Measurements from ENCODE around the gene HCN3. TPM values are rescaled to one million over a fixed set of nuclear protein-coding genes. Genes with fewer than 3 reads are reported as not detected.
A peak's percentile ranks its signal among the peaks of the same experiment; 100 is the strongest.

Gene HCN3
- total and polyA plus RNA-seq, 2 of the 8 experiments (the other 6 are each of a cell fraction or from before 2014, with no cell fraction given) = 6.4 to 7.3 TPM

- Histone ChIP-seq H3K4me1 (replicated peaks in 1 of 4; ENCODE audit: control insufficient read depth in 3 of 4, insufficient read depth in 4 of 4, low read length in 3 of 4) (peaks cover 6 to 19% (median 12%) of the 10 kb centered on the region in 4 experiments; a peak in 6 of 7 replicates), H2BK15ac (ENCODE audit: low read length) (no peak overlapping the region), H3K23ac (ENCODE audit: insufficient read length) (no peak overlapping the region), H3K23me2 (ENCODE audit: low read depth, low read length) (peaks cover 16% of the 10 kb centered on the region; the same call in 1 of the 2 replicates), H3K4me2 (ENCODE audit: insufficient read depth in 1 of 2, low read depth in 2 of 2, low read length in 2 of 2) (peak overlapping the region in 1 of 2 experiments; percentile 73; a peak in 1 of 4 replicates), H3K9ac (replicated peaks in 1 of 4; ENCODE audit: extremely low read depth in 1 of 4, low read depth in 3 of 4, low read length in 3 of 4) (no peak overlapping the region), H2BK120ac (replicated peaks; ENCODE audit: low read depth, low read length) (no peak overlapping the region), H2AFZ (ENCODE audit: low read length) (no peak overlapping the region), H4K91ac (replicated peaks; ENCODE audit: insufficient read length, low read length) (no peak overlapping the region), H3K9me3 (ENCODE audit: insufficient read depth in 2 of 2, low read depth in 1 of 2, low read length in 1 of 2) (no peaks in the 10 kb centered on the region), H3K4ac (replicated peaks; ENCODE audit: insufficient read length, low read depth, low read length) (no peak overlapping the region), H3K27ac (ENCODE audit: low read depth, low read length) (no peak overlapping the region), H4K5ac (ENCODE audit: insufficient read length, low read depth, low read length) (no peak overlapping the region), H4K8ac (ENCODE audit: extremely low read depth, insufficient read depth, low read length) (no peak overlapping the region), H2BK5ac (ENCODE audit: low read depth, low read length) (no peak overlapping the region), H2BK20ac (ENCODE audit: low read length) (no peak overlapping the region), H4K20me1 (replicated peaks in 1 of 2; ENCODE audit: control insufficient read depth in 1 of 2, insufficient read depth in 2 of 2, low read length in 2 of 2) (peaks cover 13 to 21% of the 10 kb centered on the region in 2 experiments), H2BK12ac (ENCODE audit: low read depth, low read length) (no peak overlapping the region), H3K27me3 (replicated peaks in 1 of 4; ENCODE audit: control insufficient read depth in 3 of 4, extremely low read depth in 1 of 4, insufficient read depth in 3 of 4, low read length in 3 of 4) (peaks cover 0 to 5% (median 3%) of the 10 kb centered on the region in 4 experiments; a peak in 4 of 7 replicates), H3K56ac (replicated peaks; ENCODE audit: insufficient read length, low read depth, low read length) (no peak overlapping the region), H3K79me1 (ENCODE audit: low read depth, low read length) (no peaks in the 10 kb centered on the region), H3K36me3 (ENCODE audit: control insufficient read depth in 2 of 4, insufficient read depth in 4 of 4, low read length in 3 of 4) (peaks cover 6 to 29% (median 22%) of the 10 kb centered on the region in 4 experiments; a peak in 7 of 8 replicates), H3K14ac (ENCODE audit: insufficient read length) (no peak overlapping the region), H3K18ac (ENCODE audit: extremely low read depth, low read length) (no peak overlapping the region), H2AK5ac (ENCODE audit: low read depth, low read length) (no peak overlapping the region), H3K4me3 (ENCODE audit: extremely low read depth in 1 of 4, insufficient read depth in 2 of 4, low read depth in 3 of 4, low read length in 4 of 4) (no peak overlapping the region), H3K79me2 (ENCODE audit: control insufficient read depth in 1 of 2, insufficient read depth in 2 of 2, low read length in 2 of 2) (no peaks in the 10 kb centered on the region; a peak in 1 of 4 replicates)
- POLR2A ChIA-PET (ENCODE audit: partially characterized antibody) = interaction anchor here (0.9 to 4.6 kb wide), 7 partner anchors 12 to 69 kb away, joined by 3 to 21 read pairs (median 7); partner anchors contain the start of genes CLK2, FDPS and SCAMP3
- CTCF ChIA-PET (ENCODE audit: partially characterized antibody) = interaction anchor here (0.5 to 15.0 kb wide), 5 partner anchors 40 to 403 kb away, joined by 3 to 227 read pairs (median 3); partner anchors contain the start of gene ENTREP3
- 89% methylated on average over 5 of the region's 5 CpGs; no CpG with 5 or more reads in 1 of the 2 experiments for WGBS, 2 experiments (ENCODE audit: extremely low coverage in 1 of 2, insufficient coverage in 1 of 2, insufficient read length in 1 of 2, insufficient replicate concordance in 2 of 2, low coverage in 1 of 2, low lambda C conversion rate in 2 of 2, missing lambda C conversion rate in 1 of 2)
- DNase-seq (ENCODE audit: low read depth in 1 of 2, low spot score in 2 of 2) = no peak
- FAIRE-seq = no peak
- TF ChIP-seq KDM4A (IDR thresholded peaks at IDR 0.05; ENCODE audit: low read depth, low read length, severe bottlenecking) = no peak
- TF ChIP-seq ATF3 (IDR thresholded peaks at IDR 0.05; ENCODE audit: insufficient read depth, low read depth, low read length) = no peak
- TF ChIP-seq BACH1 (IDR thresholded peaks at IDR 0.05; ENCODE audit: low read length) = no peak
- no peak for TF ChIP-seq CBX8 (IDR thresholded peaks at IDR 0.05; ENCODE audit: borderline replicate concordance, low read depth, low read length)
Observed at GRCh38 chr1:155319536-155319935, 42.3 kb downstream of the HCN3 start.

Measured in H1 (cell line).